HepG2 (cell line): ENCODE data around the gene IQCC. TPM values are rescaled to one million over a fixed set of nuclear protein-coding genes. Genes with fewer than 3 reads are reported as not detected.

Experiments
- ARNT ChIP-seq: fragments of 450-650 bp; IDR thresholded peaks from 2 replicates; pipeline ENCODE4 v1.6.1; 2017
- ATF4 ChIP-seq, 2 experiments: fragments of 450-650 bp in 1 of 2; sonication (generic) in 1 of 2; formaldehyde crosslinking; IDR thresholded peaks; 2 replicates each; pipeline versions ENCODE4 v1.5.0 to v1.8.0; 2020 to 2022; ENCODE audit warnings: mild to moderate bottlenecking in 1 of 2, missing genetic modification reagents in 1 of 2
- BORCS8-MEF2B ChIP-seq: sonication (generic); formaldehyde crosslinking; IDR thresholded peaks from 2 replicates; pipeline ENCODE4 v1.8.0; 2022; ENCODE audit warnings: mild to moderate bottlenecking, missing genetic modification reagents
- CENPBD1 ChIP-seq: sonication (generic); formaldehyde crosslinking; IDR thresholded peaks from 2 replicates; pipeline ENCODE4 v1.8.0; 2022; ENCODE audit warnings: missing genetic modification reagents, low read depth, mild to moderate bottlenecking, borderline replicate concordance
- IRX3 ChIP-seq: sonication (generic); formaldehyde crosslinking; IDR thresholded peaks from 2 replicates; pipeline ENCODE4 v1.8.1; 2023; ENCODE audit warnings: mild to moderate bottlenecking, low read depth, missing genetic modification reagents, borderline replicate concordance
- MTF2 ChIP-seq: sonication (generic); formaldehyde crosslinking; IDR thresholded peaks from 2 replicates; pipeline ENCODE4 v1.5.0; 2020; ENCODE audit warnings: missing genetic modification reagents, borderline replicate concordance
- MXD1 ChIP-seq: sonication (generic); formaldehyde crosslinking; IDR thresholded peaks from 2 replicates; pipeline ENCODE4 v1.4.0; 2020; ENCODE audit warnings: mild to moderate bottlenecking, missing genetic modification reagents
- RELA ChIP-seq: sonication (generic); formaldehyde crosslinking; IDR thresholded peaks from 2 replicates; pipeline ENCODE4 v1.4.0; 2020; ENCODE audit warnings: missing genetic modification reagents
- RXRB ChIP-seq: IDR thresholded peaks from 2 replicates; pipeline ENCODE4 v1.6.1; 2016; ENCODE audit warnings: borderline replicate concordance, missing genetic modification reagents, missing compliant biosample characterization
- SALL2 ChIP-seq: sonication (generic); formaldehyde crosslinking; IDR thresholded peaks from 2 replicates; pipeline ENCODE4 v1.8.1; 2023; ENCODE audit warnings: mild to moderate bottlenecking, missing genetic modification reagents, inconsistent platforms
- ZBTB2 ChIP-seq: sonication (generic); formaldehyde crosslinking; IDR thresholded peaks from 2 replicates; pipeline ENCODE4 v1.8.0; 2022; ENCODE audit warnings: low read depth, missing genetic modification reagents
- ZNF33B ChIP-seq: sonication (generic); formaldehyde crosslinking; IDR thresholded peaks from 2 replicates; pipeline ENCODE4 v1.5.1; 2020; ENCODE audit warnings: mild to moderate bottlenecking, missing genetic modification reagents
- polyA plus RNA-seq, 8 experiments: library from polyadenylated mRNA; depleted of rRNA in 3 of 8; stranded (reverse) in 7 of 8; unstranded in 1 of 8; fragments of >200 nt; fragmentation: Illumina TruSeq in 4 of 8; extraction: Trizol in 4 of 8; gene quantifications; 2 replicates each; pipeline versions ENCODE4 v1.2.1 to v1.2.3, GENCODE V29; 2011 to 2016; ENCODE audit warnings: low read depth in 4 of 8, missing spikeins in 1 of 8, mixed read lengths in 1 of 8; ENCODE audit not compliant: insufficient read depth in 1 of 8
- total RNA-seq, 5 experiments: library from RNA; depleted of rRNA; stranded (reverse); fragments of >200 nt; fragmentation: Illumina TruSeq; extraction: Trizol; gene quantifications; 2 replicates each; pipeline ENCODE4 v1.2.3, GENCODE V29; 2016; ENCODE audit warnings: low read depth in 1 of 5
- TF ChIP-seq, protein P1 (sequence below): sonication (generic); formaldehyde crosslinking; conservative IDR thresholded peaks from 2 replicates; pipeline ENCODE4 v1.8.0; 2022; ENCODE audit warnings: low read depth, missing genetic modification reagents
- TF ChIP-seq, protein P2 (sequence below): sonication (generic); formaldehyde crosslinking; IDR thresholded peaks from 2 replicates; pipeline ENCODE4 v1.9.0; 2022; ENCODE audit warnings: low read depth, missing genetic modification reagents
- TF ChIP-seq, protein P3 (sequence below): sonication (generic); formaldehyde crosslinking; IDR thresholded peaks from 2 replicates; pipeline ENCODE4 v1.4.0; 2020; ENCODE audit warnings: missing genetic modification reagents, mild to moderate bottlenecking, borderline replicate concordance

IQCC gene
- total and polyA plus RNA-seq, 2 of the 13 experiments (the other 11 are each of a cell fraction or from before 2014, with no cell fraction given) = 1.7 to 3.0 TPM

DNA sequence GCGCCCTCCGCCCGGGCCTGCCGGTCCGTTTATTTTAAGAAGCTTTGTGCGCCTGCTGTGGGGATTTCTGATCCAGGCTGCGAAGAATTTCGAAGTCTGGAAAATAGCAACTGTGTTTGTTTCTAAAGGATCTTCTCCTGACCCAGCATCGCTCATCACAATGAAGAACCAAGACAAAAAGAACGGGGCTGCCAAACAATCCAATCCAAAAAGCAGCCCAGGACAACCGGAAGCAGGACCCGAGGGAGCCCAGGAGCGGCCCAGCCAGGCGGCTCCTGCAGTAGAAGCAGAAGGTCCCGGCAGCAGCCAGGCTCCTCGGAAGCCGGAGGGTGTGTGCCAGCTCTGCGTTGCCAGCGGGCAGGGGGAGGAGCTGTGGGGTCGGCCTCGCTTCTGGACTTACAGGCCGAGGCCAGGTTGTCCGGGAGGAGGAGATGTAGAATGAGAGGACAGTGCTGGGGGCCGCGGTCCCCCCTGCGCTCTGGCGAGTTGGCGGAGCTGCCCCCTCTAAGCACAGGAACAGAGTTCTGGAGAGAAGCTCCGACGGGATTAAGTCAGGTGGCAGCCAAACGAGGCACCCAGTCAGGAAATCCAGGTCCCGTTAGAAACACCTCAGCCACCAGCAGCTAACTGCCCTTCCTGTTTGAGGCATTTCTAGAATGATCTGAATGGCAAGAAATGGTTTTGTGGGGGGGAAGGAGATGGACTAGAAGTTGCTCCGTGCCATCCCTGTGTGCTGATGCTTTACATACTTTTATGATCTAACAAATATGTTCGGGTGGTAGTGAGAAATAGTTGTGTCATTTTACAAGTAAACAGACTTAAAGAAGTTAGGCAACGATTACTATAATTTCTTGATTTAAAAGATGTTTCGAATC, 25.0 kb upstream of the IQCC start (continued):
- TF ChIP-seq MXD1 (CRISPR knock-in tag) = no peak
- TF ChIP-seq ZBTB2 = no peak
- TF ChIP-seq RXRB = no peak
- no peak for TF ChIP-seq ZNF33B
- TF ChIP-seq BORCS8-MEF2B (CRISPR knock-in tag) = no peak
- TF ChIP-seq RELA (CRISPR knock-in tag) = no peak
- TF ChIP-seq ATF4 (CRISPR knock-in tag; IDR thresholded peaks at IDR 0.05) = no peak
- TF ChIP-seq CENPBD1 (CRISPR knock-in tag) = no peak
- TF ChIP-seq ARNT = no peak
- TF ChIP-seq, protein P1, sequence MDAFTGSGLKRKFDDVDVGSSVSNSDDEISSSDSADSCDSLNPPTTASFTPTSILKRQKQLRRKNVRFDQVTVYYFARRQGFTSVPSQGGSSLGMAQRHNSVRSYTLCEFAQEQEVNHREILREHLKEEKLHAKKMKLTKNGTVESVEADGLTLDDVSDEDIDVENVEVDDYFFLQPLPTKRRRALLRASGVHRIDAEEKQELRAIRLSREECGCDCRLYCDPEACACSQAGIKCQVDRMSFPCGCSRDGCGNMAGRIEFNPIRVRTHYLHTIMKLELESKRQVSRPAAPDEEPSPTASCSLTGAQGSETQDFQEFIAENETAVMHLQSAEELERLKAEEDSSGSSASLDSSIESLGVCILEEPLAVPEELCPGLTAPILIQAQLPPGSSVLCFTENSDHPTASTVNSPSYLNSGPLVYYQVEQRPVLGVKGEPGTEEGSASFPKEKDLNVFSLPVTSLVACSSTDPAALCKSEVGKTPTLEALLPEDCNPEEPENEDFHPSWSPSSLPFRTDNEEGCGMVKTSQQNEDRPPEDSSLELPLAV (CRISPR knock-in tag) = no peak
- TF ChIP-seq, protein P2, sequence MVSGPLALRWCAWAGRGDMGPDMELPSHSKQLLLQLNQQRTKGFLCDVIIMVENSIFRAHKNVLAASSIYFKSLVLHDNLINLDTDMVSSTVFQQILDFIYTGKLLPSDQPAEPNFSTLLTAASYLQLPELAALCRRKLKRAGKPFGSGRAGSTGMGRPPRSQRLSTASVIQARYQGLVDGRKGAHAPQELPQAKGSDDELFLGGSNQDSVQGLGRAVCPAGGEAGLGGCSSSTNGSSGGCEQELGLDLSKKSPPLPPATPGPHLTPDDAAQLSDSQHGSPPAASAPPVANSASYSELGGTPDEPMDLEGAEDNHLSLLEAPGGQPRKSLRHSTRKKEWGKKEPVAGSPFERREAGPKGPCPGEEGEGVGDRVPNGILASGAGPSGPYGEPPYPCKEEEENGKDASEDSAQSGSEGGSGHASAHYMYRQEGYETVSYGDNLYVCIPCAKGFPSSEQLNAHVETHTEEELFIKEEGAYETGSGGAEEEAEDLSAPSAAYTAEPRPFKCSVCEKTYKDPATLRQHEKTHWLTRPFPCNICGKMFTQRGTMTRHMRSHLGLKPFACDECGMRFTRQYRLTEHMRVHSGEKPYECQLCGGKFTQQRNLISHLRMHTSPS (CRISPR knock-in tag) = no peak
- TF ChIP-seq IRX3 (CRISPR knock-in tag) = no peak
- TF ChIP-seq, protein P3, sequence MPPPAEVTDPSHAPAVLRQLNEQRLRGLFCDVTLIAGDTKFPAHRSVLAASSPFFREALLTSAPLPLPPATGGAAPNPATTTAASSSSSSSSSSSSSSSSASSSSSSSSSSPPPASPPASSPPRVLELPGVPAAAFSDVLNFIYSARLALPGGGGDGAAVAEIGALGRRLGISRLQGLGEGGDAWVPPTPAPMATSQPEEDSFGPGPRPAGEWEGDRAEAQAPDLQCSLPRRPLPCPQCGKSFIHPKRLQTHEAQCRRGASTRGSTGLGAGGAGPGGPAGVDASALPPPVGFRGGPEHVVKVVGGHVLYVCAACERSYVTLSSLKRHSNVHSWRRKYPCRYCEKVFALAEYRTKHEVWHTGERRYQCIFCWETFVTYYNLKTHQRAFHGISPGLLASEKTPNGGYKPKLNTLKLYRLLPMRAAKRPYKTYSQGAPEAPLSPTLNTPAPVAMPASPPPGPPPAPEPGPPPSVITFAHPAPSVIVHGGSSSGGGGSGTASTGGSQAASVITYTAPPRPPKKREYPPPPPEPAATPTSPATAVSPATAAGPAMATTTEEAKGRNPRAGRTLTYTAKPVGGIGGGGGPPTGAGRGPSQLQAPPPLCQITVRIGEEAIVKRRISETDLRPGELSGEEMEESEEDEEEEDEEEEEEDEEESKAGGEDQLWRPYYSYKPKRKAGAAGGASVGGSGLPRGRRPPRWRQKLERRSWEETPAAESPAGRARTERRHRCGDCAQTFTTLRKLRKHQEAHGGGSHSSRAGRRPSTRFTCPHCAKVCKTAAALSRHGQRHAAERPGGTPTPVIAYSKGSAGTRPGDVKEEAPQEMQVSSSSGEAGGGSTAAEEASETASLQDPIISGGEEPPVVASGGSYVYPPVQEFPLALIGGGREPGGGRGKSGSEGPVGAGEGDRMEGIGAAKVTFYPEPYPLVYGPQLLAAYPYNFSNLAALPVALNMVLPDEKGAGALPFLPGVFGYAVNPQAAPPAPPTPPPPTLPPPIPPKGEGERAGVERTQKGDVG (CRISPR knock-in tag) = no peak
- no peak for TF ChIP-seq MTF2 (CRISPR knock-in tag)
- TF ChIP-seq SALL2 = no peak
